ENCODE results near the gene URGCP. TPM values are rescaled to one million over a fixed set of nuclear protein-coding genes. Genes with fewer than 3 reads are reported as not detected.
"Not testable (repeated sequence)": the region's sequence is repeated elsewhere in the genome, so short reads cannot be mapped to it uniquely, and the experiment has no call there.

URGCP gene
- total and polyA plus RNA-seq, 2 experiments from 2014 or later, result 28.3 to 40.2 TPM

DNA sequence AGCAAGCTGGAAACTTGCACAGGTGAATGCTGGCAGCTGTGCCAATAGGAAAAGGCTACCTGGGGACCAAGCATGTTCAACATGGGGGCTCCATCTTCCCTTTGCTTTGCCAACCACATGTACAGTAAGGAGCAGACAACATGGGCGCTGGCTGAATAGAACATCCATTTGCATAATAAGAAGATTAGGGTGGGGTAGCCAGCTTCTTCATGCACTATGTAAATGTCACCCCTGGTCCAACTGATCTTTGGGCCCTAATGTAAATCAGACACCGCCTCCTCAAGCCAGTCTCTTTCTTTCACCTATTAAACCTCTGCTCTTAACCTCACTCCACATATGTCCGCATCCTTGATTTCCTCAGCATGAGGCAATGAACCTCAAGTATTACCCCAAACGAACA, 63.1 kb downstream of the URGCP start:
- Histone ChIP-seq H3K36me3 (no peaks in the 10 kb centered on the region), H3K4me1 (ENCODE audit: low read depth) (no peaks in the 10 kb centered on the region), H3K4me3 (no peak overlapping the region), H3K9me3 (ENCODE audit: low read depth) (no peaks in the 10 kb centered on the region), H3K27ac (no peak overlapping the region), H3K27me3 (no peaks in the 10 kb centered on the region)
- no peak for DNase-seq (ENCODE audit: low read depth in 1 of 2, low spot score in 1 of 2)
- TF ChIP-seq, protein P1, sequence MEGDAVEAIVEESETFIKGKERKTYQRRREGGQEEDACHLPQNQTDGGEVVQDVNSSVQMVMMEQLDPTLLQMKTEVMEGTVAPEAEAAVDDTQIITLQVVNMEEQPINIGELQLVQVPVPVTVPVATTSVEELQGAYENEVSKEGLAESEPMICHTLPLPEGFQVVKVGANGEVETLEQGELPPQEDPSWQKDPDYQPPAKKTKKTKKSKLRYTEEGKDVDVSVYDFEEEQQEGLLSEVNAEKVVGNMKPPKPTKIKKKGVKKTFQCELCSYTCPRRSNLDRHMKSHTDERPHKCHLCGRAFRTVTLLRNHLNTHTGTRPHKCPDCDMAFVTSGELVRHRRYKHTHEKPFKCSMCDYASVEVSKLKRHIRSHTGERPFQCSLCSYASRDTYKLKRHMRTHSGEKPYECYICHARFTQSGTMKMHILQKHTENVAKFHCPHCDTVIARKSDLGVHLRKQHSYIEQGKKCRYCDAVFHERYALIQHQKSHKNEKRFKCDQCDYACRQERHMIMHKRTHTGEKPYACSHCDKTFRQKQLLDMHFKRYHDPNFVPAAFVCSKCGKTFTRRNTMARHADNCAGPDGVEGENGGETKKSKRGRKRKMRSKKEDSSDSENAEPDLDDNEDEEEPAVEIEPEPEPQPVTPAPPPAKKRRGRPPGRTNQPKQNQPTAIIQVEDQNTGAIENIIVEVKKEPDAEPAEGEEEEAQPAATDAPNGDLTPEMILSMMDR (IDR thresholded peaks at IDR 0.05; ENCODE audit: low read depth, low read length), result no peak

DNA sequence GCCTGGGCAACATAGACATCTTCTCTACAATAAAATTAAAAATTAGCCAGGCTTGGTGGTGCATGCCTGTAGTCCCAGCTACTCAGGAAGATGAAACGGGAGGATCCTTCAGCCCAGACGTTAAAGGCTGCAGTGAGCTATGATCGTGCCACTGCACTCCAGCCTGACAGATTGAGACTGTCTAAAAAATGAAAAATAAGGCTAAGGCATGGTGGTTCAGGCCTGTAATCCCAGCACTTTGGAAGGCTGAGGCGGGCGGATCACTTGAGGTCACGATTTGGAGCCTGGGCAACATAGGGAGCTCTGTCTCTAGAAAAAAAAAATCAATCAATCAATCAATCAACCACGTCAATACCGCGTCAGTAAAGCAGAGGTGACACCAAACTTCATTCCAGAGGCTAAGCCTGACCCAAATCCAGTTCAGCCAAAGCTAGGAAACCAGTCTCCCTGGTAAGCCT, 68.2 kb downstream of the URGCP start:
- Histone ChIP-seq H3K4me1 (ENCODE audit: low read depth) (no peaks in the 10 kb centered on the region), H3K4me3 (no peak overlapping the region), H3K36me3 (no peaks in the 10 kb centered on the region), H3K9me3 (ENCODE audit: low read depth) (no peaks in the 10 kb centered on the region), H3K27ac (no peak overlapping the region), H3K27me3 (no peaks in the 10 kb centered on the region)
- DNase-seq (ENCODE audit: low read depth in 1 of 2, low spot score in 1 of 2), result no peak
- TF ChIP-seq, protein P1 (IDR thresholded peaks at IDR 0.05; ENCODE audit: low read depth, low read length), result no peak

DNA sequence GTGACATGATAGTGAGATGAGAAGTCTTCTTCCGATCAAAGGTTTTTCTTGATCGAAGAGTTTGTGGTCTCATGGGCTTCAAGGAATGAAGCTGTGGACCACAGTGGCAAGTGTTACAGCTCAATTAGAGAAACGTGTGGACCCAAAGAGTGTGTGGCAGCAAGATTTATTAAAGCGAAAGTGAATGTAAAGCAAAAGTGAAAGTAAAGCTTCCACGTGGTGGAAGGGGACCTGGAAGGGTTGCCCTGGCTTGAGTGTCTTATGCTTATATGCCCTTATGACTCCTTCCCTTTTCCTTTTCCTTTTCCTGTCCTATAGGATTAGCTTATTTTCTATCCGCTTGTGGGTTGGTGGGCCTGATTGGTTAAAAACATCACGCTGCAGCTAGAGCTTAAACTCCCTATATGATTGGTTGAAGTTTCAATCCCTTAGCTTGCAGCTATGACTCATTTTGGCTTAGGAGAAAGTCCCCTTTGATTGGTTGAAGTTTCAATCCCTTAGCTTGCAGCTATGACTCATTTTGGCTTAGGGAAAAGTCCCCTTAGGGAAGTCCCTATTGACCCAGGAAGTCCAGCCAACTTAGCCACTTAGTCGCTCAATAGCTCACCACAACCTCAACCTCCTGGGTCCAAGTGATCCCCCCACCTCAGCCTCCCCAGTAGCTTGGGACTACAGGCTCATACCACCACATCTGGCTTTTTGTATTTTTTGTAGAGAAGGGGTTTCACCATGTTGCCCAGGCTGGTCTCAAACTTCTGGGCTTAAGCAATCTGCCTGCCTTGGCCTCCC, 71.7 kb downstream of the URGCP start:
- no peak overlapping the region for H3K27ac ChIP-seq
- no peak overlapping the region for H3K4me3 ChIP-seq
- TF ChIP-seq, protein P1 (IDR thresholded peaks at IDR 0.05; ENCODE audit: low read depth, low read length), result no peak
- H3K9me3 ChIP-seq (ENCODE audit: low read depth), result no peaks in the 10 kb centered on the region
- no peaks in the 10 kb centered on the region for H3K36me3 ChIP-seq
- DNase-seq (ENCODE audit: low read depth in 1 of 2, low spot score in 1 of 2), result peak in 1 of 2 donors; percentile 7
- no peaks in the 10 kb centered on the region for H3K27me3 ChIP-seq
- H3K4me1 ChIP-seq (ENCODE audit: low read depth), result no peaks in the 10 kb centered on the region

DNA sequence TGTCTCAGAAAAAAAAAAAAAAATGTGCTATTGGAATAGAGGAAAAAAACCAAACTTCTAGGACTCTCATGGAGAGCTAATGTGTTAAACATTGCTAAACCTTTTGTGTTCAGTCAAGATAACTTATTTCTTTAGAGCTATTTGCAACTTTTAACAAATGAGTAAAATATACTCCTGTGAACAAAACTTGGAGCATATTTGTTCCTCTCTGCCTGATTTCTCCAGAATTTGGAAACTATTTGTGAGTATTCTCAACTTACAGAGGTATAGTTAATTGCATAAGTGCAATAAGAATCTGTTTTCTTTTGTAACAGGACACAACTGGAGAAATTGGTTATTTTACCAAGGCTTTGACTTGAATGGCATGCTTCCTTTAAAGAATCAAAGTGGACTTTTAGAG, 75.5 kb downstream of the URGCP start:
- not testable (repeated sequence) for H3K9me3 ChIP-seq (ENCODE audit: low read depth); H3K36me3 ChIP-seq; H3K27me3 ChIP-seq; H3K4me3 ChIP-seq; DNase-seq (ENCODE audit: low read depth in 1 of 2, low spot score in 1 of 2); H3K27ac ChIP-seq; H3K4me1 ChIP-seq (ENCODE audit: low read depth)

Other genes with a start within 250 kb of the URGCP start
- gene COA1, start 177.1 kb downstream of the URGCP start, total RNA-seq, result 152 and 159 TPM in 2 replicates
- gene COA1, start 177.1 kb downstream of the URGCP start, polyA plus RNA-seq, result 220 and 255 TPM in 2 replicates
- gene BLVRA, start 147.9 kb downstream of the URGCP start, total RNA-seq, result 34.0 and 39.2 TPM in 2 replicates
- gene BLVRA, start 147.9 kb downstream of the URGCP start, polyA plus RNA-seq, result 79.2 and 84.4 TPM in 2 replicates
- gene MRPS24, start 37.1 kb downstream of the URGCP start, total RNA-seq, result 160 and 172 TPM in 2 replicates
- 183 and 198 TPM in 2 replicates for gene MRPS24, start 37.1 kb downstream of the URGCP start, polyA plus RNA-seq
- gene UBE2D4, start 19.8 kb upstream of the URGCP start, total RNA-seq, result 12.7 and 27.3 TPM in 2 replicates
- 16.6 and 22.5 TPM in 2 replicates for gene UBE2D4, start 19.8 kb upstream of the URGCP start, polyA plus RNA-seq
- not detected in 2 replicates for gene SPDYE1, start 91.3 kb upstream of the URGCP start, total RNA-seq
- 1.6 and 1.7 TPM in 2 replicates for gene SPDYE1, start 91.3 kb upstream of the URGCP start, polyA plus RNA-seq
- 130 TPM in 2 replicates for gene DBNL, start 138.1 kb upstream of the URGCP start, total RNA-seq
- 69.3 and 129 TPM in 2 replicates for gene DBNL, start 138.1 kb upstream of the URGCP start, polyA plus RNA-seq
- gene PGAM2, start 159.0 kb upstream of the URGCP start, total RNA-seq, result 129 and 148 TPM in 2 replicates
- gene PGAM2, start 159.0 kb upstream of the URGCP start, polyA plus RNA-seq, result 165 and 213 TPM in 2 replicates
- 52.5 and 95.9 TPM in 2 replicates for gene POLM, start 175.9 kb upstream of the URGCP start, total RNA-seq
- 25.1 and 26.7 TPM in 2 replicates for gene POLM, start 175.9 kb upstream of the URGCP start, polyA plus RNA-seq
- gene AEBP1, start 197.7 kb upstream of the URGCP start, total RNA-seq, result 60.8 and 94.1 TPM in 2 replicates
- 96.0 and 107 TPM in 2 replicates for gene AEBP1, start 197.7 kb upstream of the URGCP start, polyA plus RNA-seq
- gene POLD2, start 217.0 kb upstream of the URGCP start, total RNA-seq, result 123 and 133 TPM in 2 replicates
- 194 and 198 TPM in 2 replicates for gene POLD2, start 217.0 kb upstream of the URGCP start, polyA plus RNA-seq
- 9,288 and 26,089 TPM in 2 replicates for gene MYL7, start 234.7 kb upstream of the URGCP start, total RNA-seq
- 8,361 and 20,231 TPM in 2 replicates for gene MYL7, start 234.7 kb upstream of the URGCP start, polyA plus RNA-seq